ENCODE measurements around the gene BCS1L. TPM values are rescaled to one million over a fixed set of nuclear protein-coding genes. Genes with fewer than 3 reads are reported as not detected.

Gene BCS1L
- total RNA-seq, 1 donor from 2014 or later = 33.9 TPM

Other genes with a start within 250 kb of the BCS1L start
- gene VIL1, start 240.6 kb upstream of the BCS1L start, total RNA-seq = not detected in 2 replicates
- gene USP37, start 91.3 kb upstream of the BCS1L start, total RNA-seq = 7.9 and 11.8 TPM in 2 replicates
- gene CNOT9, start 90.8 kb upstream of the BCS1L start, total RNA-seq = 49.5 and 64.3 TPM in 2 replicates
- gene PLCD4, start 51.8 kb upstream of the BCS1L start, total RNA-seq = 1.6 and 3.0 TPM in 2 replicates
- 7.5 and 11.7 TPM in 2 replicates for gene ZNF142, start 60 bp upstream of the BCS1L start, total RNA-seq
- gene RNF25, start 12.3 kb downstream of the BCS1L start, total RNA-seq = 31.6 and 43.2 TPM in 2 replicates
- gene STK36, start 12.4 kb downstream of the BCS1L start, total RNA-seq = 11.5 and 15.8 TPM in 2 replicates
- gene TTLL4, start 51.2 kb downstream of the BCS1L start, total RNA-seq = 6.4 and 10.0 TPM in 2 replicates
- 10.5 and 10.9 TPM in 2 replicates for gene CYP27A1, start 122.5 kb downstream of the BCS1L start, total RNA-seq
- not detected in 2 replicates for gene PRKAG3, start 172.1 kb downstream of the BCS1L start, total RNA-seq
- not detected in 2 replicates for gene WNT6, start 200.1 kb downstream of the BCS1L start, total RNA-seq
- not detected in 2 replicates for gene WNT10A, start 221.2 kb downstream of the BCS1L start, total RNA-seq

All from pulmonary artery endothelial cell (primary cell).